DOHH2 (cell line): ENCODE data around the gene UBE2L6.

ENCODE experiments used
- H3F3A ChIP-seq: fragments of 200-600 bp; sonication (generic), shearing (Covaris generic); 2 replicates; pipeline ENCODE4 v1.6.0; 2016; ENCODE audit warnings: antibody characterized with exemption, mild to moderate bottlenecking; ENCODE audit not compliant: control insufficient read depth, insufficient read depth
- H3K27ac ChIP-seq: fragments of 200-600 bp; sonication (generic); 2 replicates; pipeline ENCODE4 v1.5.1; 2014; ENCODE audit warnings: low read depth, mild to moderate bottlenecking, low read length, moderate library complexity
- H3K27me3 ChIP-seq: fragments of 200-600 bp; sonication (generic); 2 replicates; pipeline ENCODE4 v1.6.1; 2014; ENCODE audit warnings: mild to moderate bottlenecking, low read length, mixed read lengths; ENCODE audit not compliant: control insufficient read depth
- H3K36me3 ChIP-seq: fragments of 200-600 bp; sonication (generic); 2 replicates; pipeline ENCODE4 v1.6.1; 2014; ENCODE audit warnings: mild to moderate bottlenecking, low read length, moderate library complexity, mixed read lengths; ENCODE audit not compliant: control insufficient read depth
- H3K4me1 ChIP-seq: fragments of 200-600 bp; sonication (generic); 2 replicates; pipeline ENCODE4 v1.6.1; 2014; ENCODE audit warnings: mild to moderate bottlenecking, low read length, mixed read lengths; ENCODE audit not compliant: control insufficient read depth
- H3K4me2 ChIP-seq: fragments of 200-600 bp; sonication (generic); 2 replicates; pipeline ENCODE4 v1.6.0; 2014; ENCODE audit warnings: mild to moderate bottlenecking, low read length, moderate library complexity
- H3K4me3 ChIP-seq: fragments of 200-600 bp; sonication (generic); 2 replicates; pipeline ENCODE4 v1.5.1; 2014; ENCODE audit warnings: mild to moderate bottlenecking, low read length, mixed read lengths
- H3K79me2 ChIP-seq: fragments of 200-600 bp; sonication (generic); 2 replicates; pipeline ENCODE4 v1.6.1; 2014; ENCODE audit warnings: mild to moderate bottlenecking, low read length, mixed read lengths; ENCODE audit not compliant: control insufficient read depth
- H3K9me2 ChIP-seq: fragments of 200-600 bp; sonication (generic); replicated peaks from 2 replicates; pipeline ENCODE4 v1.6.1; 2014; ENCODE audit warnings: mild to moderate bottlenecking, low read length, mixed read lengths; ENCODE audit not compliant: control insufficient read depth
- H3K9me3 ChIP-seq: fragments of 200-600 bp; sonication (generic); 2 replicates; pipeline ENCODE4 v1.6.1; 2014; ENCODE audit warnings: antibody characterized with exemption, low read length, mixed read lengths; ENCODE audit not compliant: control insufficient read depth, insufficient read depth
- H4K20me1 ChIP-seq: fragments of 200-600 bp; sonication (generic); 2 replicates; pipeline ENCODE4 v1.6.0; 2014; ENCODE audit warnings: low read depth, mild to moderate bottlenecking, antibody characterized with exemption, low read length, moderate library complexity; ENCODE audit not compliant: control insufficient read depth, insufficient read depth
- EZH2phosphoT487 ChIP-seq: fragments of 200-600 bp; sonication (generic); IDR thresholded peaks from 2 replicates; pipeline ENCODE4 v1.6.1; 2017; ENCODE audit warnings: borderline replicate concordance, mild to moderate bottlenecking, antibody characterized with exemption, low read length, moderate library complexity, mixed read lengths
- TF ChIP-seq, protein P1 (sequence below): fragments of 200-600 bp; sonication (generic); IDR thresholded peaks from one replicate; pipeline ENCODE4 v1.5.1; 2014; ENCODE audit warnings: antibody characterized with exemption, mild to moderate bottlenecking, low read depth, low read length; ENCODE audit not compliant: poor library complexity, severe bottlenecking

UBE2L6 gene

DNA sequence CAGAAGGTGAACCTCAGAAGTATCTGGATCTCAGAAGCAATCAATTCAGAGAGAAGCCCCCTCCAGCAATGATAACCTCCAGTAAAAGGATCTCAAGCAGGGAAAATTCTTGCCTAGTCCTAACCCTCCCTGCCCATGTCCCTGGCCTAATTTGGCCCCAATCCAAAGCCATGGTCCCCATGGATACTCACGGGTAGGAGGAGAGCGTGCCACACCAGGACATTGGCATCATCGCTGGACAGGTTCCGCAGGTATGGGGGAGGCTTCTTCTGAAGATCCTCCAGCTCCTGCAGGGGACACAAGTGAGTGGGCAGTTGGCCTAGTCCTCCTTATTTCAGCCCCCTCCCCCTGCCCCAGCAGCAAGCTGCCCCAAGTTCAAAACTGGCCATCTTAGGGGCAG, 7.3 kb downstream of the UBE2L6 start:
- Histone ChIP-seq H3K4me1 (no peaks in the 10 kb centered on the region), H3K79me2 (no peaks in the 10 kb centered on the region), H3K4me3 (no peak overlapping the region), H3K27ac (no peak overlapping the region), H3K36me3 (no peaks in the 10 kb centered on the region), H4K20me1 (no peaks in the 10 kb centered on the region), H3K9me3 (no peaks in the 10 kb centered on the region), H3K27me3 (no peaks in the 10 kb centered on the region), H3K9me2 (no peaks in the 10 kb centered on the region), H3K4me2 (no peak overlapping the region), H3F3A (no peaks in the 10 kb centered on the region)
- TF ChIP-seq, protein P1, sequence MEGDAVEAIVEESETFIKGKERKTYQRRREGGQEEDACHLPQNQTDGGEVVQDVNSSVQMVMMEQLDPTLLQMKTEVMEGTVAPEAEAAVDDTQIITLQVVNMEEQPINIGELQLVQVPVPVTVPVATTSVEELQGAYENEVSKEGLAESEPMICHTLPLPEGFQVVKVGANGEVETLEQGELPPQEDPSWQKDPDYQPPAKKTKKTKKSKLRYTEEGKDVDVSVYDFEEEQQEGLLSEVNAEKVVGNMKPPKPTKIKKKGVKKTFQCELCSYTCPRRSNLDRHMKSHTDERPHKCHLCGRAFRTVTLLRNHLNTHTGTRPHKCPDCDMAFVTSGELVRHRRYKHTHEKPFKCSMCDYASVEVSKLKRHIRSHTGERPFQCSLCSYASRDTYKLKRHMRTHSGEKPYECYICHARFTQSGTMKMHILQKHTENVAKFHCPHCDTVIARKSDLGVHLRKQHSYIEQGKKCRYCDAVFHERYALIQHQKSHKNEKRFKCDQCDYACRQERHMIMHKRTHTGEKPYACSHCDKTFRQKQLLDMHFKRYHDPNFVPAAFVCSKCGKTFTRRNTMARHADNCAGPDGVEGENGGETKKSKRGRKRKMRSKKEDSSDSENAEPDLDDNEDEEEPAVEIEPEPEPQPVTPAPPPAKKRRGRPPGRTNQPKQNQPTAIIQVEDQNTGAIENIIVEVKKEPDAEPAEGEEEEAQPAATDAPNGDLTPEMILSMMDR, result no peak
- TF ChIP-seq EZH2phosphoT487, result no peak

DNA sequence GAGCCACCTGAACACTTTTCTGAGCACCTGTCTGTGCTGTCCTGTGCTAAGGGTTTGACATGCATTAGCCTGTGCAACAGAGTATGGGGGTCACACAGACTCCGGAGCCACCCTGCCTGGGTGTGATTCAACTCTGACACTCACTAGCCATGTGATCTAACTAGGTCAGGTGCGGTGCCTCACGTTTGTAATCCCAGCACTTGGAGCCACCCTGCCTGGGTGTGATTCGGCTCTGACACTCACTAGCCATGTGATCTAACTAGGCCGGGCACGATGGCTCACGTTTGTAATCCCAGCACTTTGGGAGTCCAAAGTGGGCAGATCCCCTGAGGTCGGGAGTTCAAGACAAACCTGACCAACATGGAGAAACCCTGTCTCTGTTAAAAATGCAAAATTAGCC, 11.4 kb downstream of the UBE2L6 start:
- Histone ChIP-seq H3F3A (no peaks in the 10 kb centered on the region), H3K4me3 (no peak overlapping the region), H4K20me1 (no peaks in the 10 kb centered on the region), H3K9me3 (no peaks in the 10 kb centered on the region), H3K79me2 (no peaks in the 10 kb centered on the region), H3K36me3 (no peaks in the 10 kb centered on the region), H3K4me1 (no peaks in the 10 kb centered on the region), H3K9me2 (no peaks in the 10 kb centered on the region), H3K4me2 (no peak overlapping the region), H3K27me3 (no peaks in the 10 kb centered on the region), H3K27ac (no peak overlapping the region)
- no peak for TF ChIP-seq EZH2phosphoT487
- TF ChIP-seq, protein P1, result no peak

DNA sequence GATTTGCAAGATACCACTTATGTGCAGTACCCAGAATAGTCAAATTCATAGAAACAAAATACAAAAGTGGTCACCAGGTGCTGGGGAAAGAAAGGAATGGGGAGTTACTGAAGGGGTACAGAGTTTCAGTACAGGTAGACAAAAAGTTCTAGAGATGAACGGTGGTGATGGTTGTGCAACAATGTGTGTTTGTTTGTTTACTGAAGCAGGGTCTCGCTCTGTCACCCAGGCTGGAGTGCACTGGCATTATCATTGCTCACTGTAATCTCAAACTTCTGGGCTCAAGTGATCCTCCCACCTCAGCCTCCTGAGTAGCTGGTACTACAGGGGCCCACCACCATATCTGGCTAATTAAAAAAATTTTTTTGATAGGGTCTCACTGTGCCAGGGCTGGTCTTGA, 12.1 kb downstream of the UBE2L6 start:
- Histone ChIP-seq H3K9me3 (no peaks in the 10 kb centered on the region), H3K4me2 (no peak overlapping the region), H3K36me3 (no peaks in the 10 kb centered on the region), H4K20me1 (no peaks in the 10 kb centered on the region), H3K27ac (no peak overlapping the region), H3F3A (no peaks in the 10 kb centered on the region), H3K27me3 (no peaks in the 10 kb centered on the region), H3K4me3 (no peak overlapping the region), H3K4me1 (no peaks in the 10 kb centered on the region), H3K79me2 (no peaks in the 10 kb centered on the region), H3K9me2 (no peaks in the 10 kb centered on the region)
- TF ChIP-seq EZH2phosphoT487, result no peak
- TF ChIP-seq, protein P1, result no peak

DNA sequence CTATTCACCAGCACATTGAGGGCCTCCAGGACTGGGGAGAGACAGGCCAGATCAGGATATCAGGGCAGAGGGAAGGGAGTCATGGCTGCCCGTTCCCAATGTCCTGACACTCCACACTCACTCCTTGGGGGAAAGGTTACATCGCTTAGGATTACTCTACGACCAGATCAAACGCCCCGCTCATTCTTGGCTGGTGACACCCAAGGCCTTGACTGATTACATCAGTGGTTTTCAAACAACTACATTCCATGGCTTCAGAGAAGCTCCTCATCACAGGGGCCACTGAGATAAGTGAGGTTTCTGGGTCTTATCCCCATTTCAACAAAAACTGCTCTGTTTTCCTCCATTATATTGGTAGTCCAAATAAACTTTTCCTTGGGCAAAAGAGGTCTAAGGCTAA, 15.0 kb downstream of the UBE2L6 start:
- Histone ChIP-seq H3K4me3 (no peak overlapping the region), H3K36me3 (no peaks in the 10 kb centered on the region), H3K27me3 (no peaks in the 10 kb centered on the region)

More for the DNA sequence above, 15.0 kb downstream of the UBE2L6 start:
- no peaks in the 10 kb centered on the region for H3K9me2 ChIP-seq
- H4K20me1 ChIP-seq, result no peaks in the 10 kb centered on the region
- H3K4me1 ChIP-seq, result peaks cover 3% of the 10 kb centered on the region
- H3K27ac ChIP-seq, result no peak overlapping the region
- no peak for TF ChIP-seq EZH2phosphoT487
- TF ChIP-seq, protein P1, result no peak
- H3K4me2 ChIP-seq, result no peak overlapping the region
- H3F3A ChIP-seq, result no peaks in the 10 kb centered on the region
- H3K79me2 ChIP-seq, result no peaks in the 10 kb centered on the region
- H3K9me3 ChIP-seq, result no peaks in the 10 kb centered on the region
